ENCODE measurements around the gene TJP1.
"Not testable (repeated sequence)": the region's sequence is repeated elsewhere in the genome, so short reads cannot be mapped to it uniquely, and the experiment has no call there.

The TJP1 gene

DNA sequence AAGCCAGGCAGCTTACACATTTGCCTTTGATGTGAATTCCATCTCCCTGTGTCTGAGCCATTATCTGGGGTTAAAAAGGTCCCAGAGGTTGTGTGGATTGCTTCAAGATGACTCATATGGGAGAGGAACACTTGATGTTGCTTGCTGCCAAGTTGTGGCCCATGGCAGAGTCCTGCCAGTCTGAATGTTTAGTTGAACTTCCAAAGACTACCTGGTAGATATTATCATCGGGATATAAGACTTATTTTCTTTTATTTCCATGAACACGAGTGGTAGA lies 85.6 kb downstream of the TJP1 start:
- in situ Hi-C loops (cut with HindIII; ENCODE audit: low sequenced_read_pairs) = no loop called here
- no peak for TF ChIP-seq CTCF (IDR thresholded peaks at IDR 0.05; ENCODE audit: low read depth, low read length, missing control alignments)
- no peak overlapping the region for H3K4me3 ChIP-seq (ENCODE audit: low read depth, low read length)
- DNase-seq (ENCODE audit: low read depth) = no peak

DNA sequence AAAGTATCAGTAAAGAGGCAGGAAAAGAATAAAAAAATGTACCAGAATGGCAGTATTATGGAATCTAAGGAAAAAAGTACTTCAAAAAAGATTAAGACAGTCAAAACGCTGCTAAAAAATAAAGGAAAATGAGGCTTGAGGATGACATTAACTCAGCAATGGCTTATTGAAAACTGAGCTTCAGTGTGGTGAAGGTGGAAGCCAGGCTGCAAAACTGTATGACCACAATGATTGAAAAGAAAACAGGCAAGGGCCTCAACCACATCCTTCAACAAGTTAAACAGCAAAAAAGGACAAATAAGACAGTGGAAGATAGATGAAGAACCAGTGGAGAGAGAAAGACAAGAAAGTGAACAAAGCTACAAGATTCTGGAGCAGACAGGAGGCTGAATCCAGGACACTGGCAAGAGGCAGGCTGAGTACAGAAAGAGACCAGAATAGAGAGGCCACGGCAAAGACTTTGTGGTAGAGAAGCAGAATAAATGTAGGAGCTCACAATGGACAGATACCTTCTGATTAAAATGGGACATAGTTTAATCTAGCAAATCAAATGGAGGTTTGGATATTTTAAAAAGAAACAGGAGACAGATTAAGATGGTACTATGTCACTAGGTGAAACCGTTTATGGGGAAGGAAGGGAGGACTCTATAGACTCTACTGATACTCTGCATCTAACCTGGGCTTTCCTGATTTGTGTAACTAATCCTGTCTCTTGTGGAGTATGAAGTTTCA lies 86.1 kb downstream of the TJP1 start:
- peak; percentile 16 for DNase-seq (ENCODE audit: low read depth)
- in situ Hi-C loops (cut with HindIII; ENCODE audit: low sequenced_read_pairs) = no loop called here
- no peak overlapping the region for H3K4me3 ChIP-seq (ENCODE audit: low read depth, low read length)
- no peak for TF ChIP-seq CTCF (IDR thresholded peaks at IDR 0.05; ENCODE audit: low read depth, low read length, missing control alignments)

DNA sequence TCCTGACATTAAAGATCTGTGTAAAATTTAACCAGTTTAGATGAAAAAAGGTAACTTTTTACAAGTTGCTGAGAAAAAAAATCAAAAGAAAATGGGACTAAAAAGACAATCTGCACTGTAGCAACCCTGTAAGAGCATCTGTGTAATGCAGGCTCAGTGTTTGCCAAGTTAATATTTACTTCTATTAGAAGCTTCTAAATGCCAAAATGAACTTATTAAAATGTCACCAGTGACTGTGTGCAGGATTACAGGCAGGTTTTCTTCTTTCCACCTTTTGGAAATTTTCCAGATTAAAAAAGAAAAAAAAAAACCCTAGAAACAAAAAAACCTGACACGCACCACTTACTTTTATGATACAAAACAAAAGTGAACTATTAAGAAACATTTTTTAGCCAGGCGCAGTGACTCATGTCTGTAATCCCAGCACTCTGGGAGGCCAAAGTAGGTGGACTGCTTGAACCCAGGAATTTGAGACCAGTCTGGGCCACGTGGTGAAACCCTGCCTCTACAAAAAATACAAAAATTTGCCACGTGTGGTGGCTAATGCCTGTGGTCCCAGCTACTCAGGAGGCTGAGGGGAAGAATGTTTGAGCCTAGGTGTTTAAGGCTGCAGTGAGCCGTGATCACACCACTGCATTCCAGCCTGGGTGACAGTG lies 87.2 kb downstream of the TJP1 start:
- TF ChIP-seq CTCF (IDR thresholded peaks at IDR 0.05; ENCODE audit: low read depth, low read length, missing control alignments) = no peak
- DNase-seq (ENCODE audit: low read depth) = peak; percentile 6
- no peak overlapping the region for H3K4me3 ChIP-seq (ENCODE audit: low read depth, low read length)
- in situ Hi-C loops (cut with HindIII; ENCODE audit: low sequenced_read_pairs) = no loop called here

GRCh38 chr15:29731865-29732264 lies 90.4 kb downstream of the TJP1 start:
- no peak for TF ChIP-seq CTCF (IDR thresholded peaks at IDR 0.05; ENCODE audit: low read depth, low read length, missing control alignments)
- in situ Hi-C loops (cut with HindIII; ENCODE audit: low sequenced_read_pairs) = no loop called here
- DNase-seq (ENCODE audit: low read depth) = no peak
- no peak overlapping the region for H3K4me3 ChIP-seq (ENCODE audit: low read depth, low read length)

DNA sequence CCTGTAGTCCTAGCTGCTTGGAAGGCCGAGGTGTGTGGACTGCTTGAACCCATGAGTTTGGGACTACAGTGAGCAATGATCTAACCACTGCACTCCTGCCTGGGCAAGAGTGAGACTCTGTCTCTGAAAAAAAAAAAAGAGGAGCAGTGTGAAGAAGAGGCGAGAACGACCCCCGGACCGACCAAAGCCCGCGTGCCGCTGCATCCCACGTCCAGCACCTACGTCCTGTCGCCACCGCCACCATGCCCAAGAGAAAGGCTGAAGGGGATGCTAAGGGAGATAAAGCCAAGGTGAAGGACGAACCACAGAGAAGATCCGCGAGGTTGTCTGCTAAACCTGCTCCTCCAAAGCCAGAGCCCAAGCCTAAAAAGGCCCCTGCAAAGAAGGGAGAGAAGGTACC lies 91.8 kb downstream of the TJP1 start:
- DNase-seq (ENCODE audit: low read depth); H3K4me3 ChIP-seq (ENCODE audit: low read depth, low read length); in situ Hi-C loops (cut with HindIII; ENCODE audit: low sequenced_read_pairs): not testable (repeated sequence)

- in situ Hi-C loops (cut with HindIII; ENCODE audit: low sequenced_read_pairs) = no loop called here
These were observed 93.8 kb downstream of the TJP1 start for GRCh38 chr15:29728418-29728817.

More at GRCh38 chr15:29728418-29728817, 93.8 kb downstream of the TJP1 start:
- no peak for DNase-seq (ENCODE audit: low read depth)
- no peak for TF ChIP-seq CTCF (IDR thresholded peaks at IDR 0.05; ENCODE audit: low read depth, low read length, missing control alignments)
- H3K4me3 ChIP-seq (ENCODE audit: low read depth, low read length) = no peak overlapping the region
